DND-41 (cell line): ENCODE measurements around the gene OPCML.

ENCODE experiments used
- CTCF ChIP-seq: IDR thresholded peaks from 2 replicates; pipeline ENCODE4 v1.5.1; 2012; ENCODE audit warnings: borderline replicate concordance, low read length, moderate library complexity, mild to moderate bottlenecking; ENCODE audit not compliant: poor library complexity, severe bottlenecking; ENCODE audit errors: extremely low read depth
- EZH2 ChIP-seq: IDR thresholded peaks from 3 replicates; pipeline ENCODE4 v1.6.1; 2012; ENCODE audit warnings: borderline replicate concordance, low read depth, mild to moderate bottlenecking, moderate library complexity, low read length, inconsistent platforms; ENCODE audit not compliant: severe bottlenecking

- TF ChIP-seq CTCF (no peak), EZH2 (no peak)
These were observed 291.2 kb downstream of the OPCML start for GRCh38 chr11:133240908-133241655.
